Mesodermal cell (in vitro differentiated cells): ENCODE data around the gene STPG3.

Source experiments
- H3K27ac ChIP-seq: 2 replicates; pipeline ENCODE4 v1.7.0; 2013; ENCODE audit warnings: mild to moderate bottlenecking, low read depth, low read length, moderate library complexity; ENCODE audit not compliant: severe bottlenecking
- H3K36me3 ChIP-seq: 2 replicates; pipeline ENCODE4 v1.7.1; 2013; ENCODE audit warnings: mild to moderate bottlenecking, low read length, moderate library complexity; ENCODE audit not compliant: control insufficient read depth, insufficient read depth
- H3K4me1 ChIP-seq: one replicate; pipeline ENCODE4 v1.7.1; 2013; ENCODE audit warnings: mild to moderate bottlenecking, low read length; ENCODE audit not compliant: insufficient read depth, control insufficient read depth, poor library complexity, severe bottlenecking
- H3K4me3 ChIP-seq: 2 replicates; pipeline ENCODE4 v1.7.0; 2013; ENCODE audit warnings: low read length, control low read depth, mild to moderate bottlenecking; ENCODE audit not compliant: insufficient read depth, poor library complexity, severe bottlenecking; ENCODE audit errors: extremely low read depth
- H3K9me3 ChIP-seq: 2 replicates; pipeline ENCODE4 v1.7.1; 2013; ENCODE audit warnings: mild to moderate bottlenecking, low read length, moderate library complexity; ENCODE audit not compliant: control insufficient read depth
- WGBS, 2 experiments: methylation state at CpG; one replicate each; pipeline ENCODE4 v1.1.5; 2013; ENCODE audit warnings: missing lambda C conversion rate in 2 of 2; ENCODE audit not compliant: insufficient coverage in 2 of 2; 5-methylcytosine and 5-hydroxymethylcytosine counted together

Gene STPG3

GRCh38 chr9:137243626-137244485 is 7.2 kb upstream of the STPG3 start:
- H3K36me3 ChIP-seq, result peaks cover 27% of the 10 kb centered on the region
- 68 to 83% methylated on average over 10 to 13 of the region's 15 CpGs for WGBS, 2 experiments
- H3K9me3 ChIP-seq, result no peaks in the 10 kb centered on the region
- H3K4me3 ChIP-seq, result no peak overlapping the region
- H3K27ac ChIP-seq, result no peak overlapping the region
- peaks cover 8% of the 10 kb centered on the region for H3K4me1 ChIP-seq

GRCh38 chr9:137244486-137245449 is 6.3 kb upstream of the STPG3 start:
- 76 to 79% methylated on average over 30 to 35 of the region's 36 CpGs for WGBS, 2 experiments
- H3K9me3 ChIP-seq, result no peaks in the 10 kb centered on the region
- no peak overlapping the region for H3K27ac ChIP-seq
- peaks cover 8% of the 10 kb centered on the region for H3K4me1 ChIP-seq
- no peak overlapping the region for H3K4me3 ChIP-seq
- H3K36me3 ChIP-seq, result peaks cover 27% of the 10 kb centered on the region

DNA sequence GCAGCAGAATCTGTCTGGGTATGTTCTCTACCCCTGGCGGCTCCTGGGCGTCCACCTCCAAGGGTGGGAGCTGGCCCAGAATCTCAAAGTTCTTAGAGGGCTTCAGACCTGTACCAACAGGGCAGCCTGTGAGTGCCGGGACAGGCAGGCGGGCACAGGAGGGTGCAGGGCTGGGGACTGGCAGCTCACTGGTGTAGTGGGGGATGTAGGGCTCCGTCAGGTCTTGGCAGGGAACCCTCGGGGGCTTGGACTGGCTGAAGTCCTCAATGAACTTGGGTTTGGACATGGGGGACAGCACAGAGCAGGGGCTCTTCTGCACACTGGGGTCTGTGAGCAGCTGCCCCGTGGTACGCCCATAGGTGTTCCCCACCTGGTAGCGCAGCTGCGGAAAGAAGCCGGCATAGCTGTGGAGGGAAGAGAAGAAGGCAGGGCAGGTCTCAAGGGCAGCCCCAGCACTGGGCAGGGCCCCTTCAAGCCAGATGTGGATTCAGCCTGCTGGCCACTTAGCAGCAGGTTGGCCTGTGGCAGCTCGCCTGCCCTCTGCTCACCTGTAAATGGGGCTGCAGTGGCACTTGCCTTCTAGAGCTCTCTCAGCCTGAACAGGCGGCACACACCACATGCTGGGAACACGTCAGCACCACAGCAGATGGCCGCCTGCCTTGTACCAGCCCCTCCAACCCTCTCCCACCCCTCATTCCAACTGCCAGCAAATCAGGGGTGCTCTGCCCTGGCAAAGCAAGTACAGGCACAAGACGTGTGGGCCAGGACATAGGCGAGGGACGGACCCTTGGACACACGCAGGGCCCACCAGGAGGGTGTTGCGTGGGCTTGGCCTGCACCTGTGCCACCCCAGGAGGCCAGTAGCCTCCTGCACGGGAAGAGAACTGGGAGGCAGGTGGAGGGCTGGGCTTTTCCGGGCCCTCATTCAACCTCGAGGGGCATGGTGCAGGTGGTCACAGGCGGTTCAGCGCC is 5.3 kb upstream of the STPG3 start:
- Histone ChIP-seq H3K4me1 (peaks cover 8% of the 10 kb centered on the region), H3K27ac (no peak overlapping the region), H3K36me3 (peaks cover 27% of the 10 kb centered on the region), H3K9me3 (no peaks in the 10 kb centered on the region), H3K4me3 (no peak overlapping the region)
- 92 to 96% methylated on average over 20 to 25 of the region's 25 CpGs for WGBS, 2 experiments

- WGBS, 2 experiments, result 75 to 78% methylated on average over 13 to 19 of the region's 20 CpGs
- Histone ChIP-seq H3K4me1 (peaks cover 10% of the 10 kb centered on the region), H3K27ac (no peak overlapping the region), H3K4me3 (no peak overlapping the region), H3K9me3 (no peaks in the 10 kb centered on the region), H3K36me3 (peaks cover 18% of the 10 kb centered on the region)
Observed at GRCh38 chr9:137247135-137247915, 3.8 kb upstream of the STPG3 start.

- WGBS, 2 experiments, result 85 to 86% methylated on average over 2 of the region's 6 CpGs
Observed at GRCh38 chr9:137247916-137248175, 3.2 kb upstream of the STPG3 start.

DNA sequence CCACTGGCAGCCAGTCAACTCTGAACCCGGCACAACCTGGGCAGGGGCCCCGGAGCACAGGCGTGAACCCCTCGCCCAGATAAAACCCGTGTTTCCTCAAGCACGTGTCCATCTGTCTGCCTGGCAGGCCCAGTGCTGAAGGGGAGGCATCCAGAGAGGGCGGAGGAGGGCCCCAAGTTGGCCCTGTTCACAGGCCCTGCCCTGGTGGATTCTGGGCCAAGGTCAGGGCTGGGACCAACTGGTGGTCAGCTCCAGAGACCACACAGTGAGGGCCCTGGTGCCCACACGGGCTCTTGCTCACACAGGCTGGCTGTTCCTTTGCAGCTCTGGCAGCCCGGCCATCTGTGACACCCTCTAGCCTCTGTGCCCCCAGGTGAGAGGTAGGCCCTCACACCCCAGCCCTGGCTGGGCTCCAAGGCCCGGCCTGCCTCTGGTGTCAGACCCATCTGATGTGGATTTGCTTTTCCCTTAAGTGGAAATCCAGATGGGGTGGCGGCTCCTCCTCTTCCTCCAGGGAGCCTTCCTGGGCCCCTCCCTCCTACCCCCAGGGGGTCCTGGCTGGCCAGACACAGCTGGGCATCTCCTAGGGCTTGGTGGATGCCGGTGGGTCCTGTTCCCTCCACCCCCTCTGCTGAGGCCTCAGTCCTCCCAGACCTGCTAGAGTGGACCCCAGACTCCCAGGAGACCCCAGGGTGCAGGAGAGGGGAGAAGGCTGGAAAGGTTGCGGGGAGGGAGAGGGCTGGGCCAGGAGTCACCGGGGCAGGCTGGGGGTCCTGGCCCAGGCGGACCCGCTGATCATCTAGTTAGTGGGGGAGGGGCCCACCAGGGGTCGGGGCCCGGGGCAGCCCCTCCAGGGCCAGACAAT is 525 bp upstream of the STPG3 start:
- H3K4me1 ChIP-seq, result peaks cover 10% of the 10 kb centered on the region
- H3K27ac ChIP-seq, result no peak overlapping the region
- no peak overlapping the region for H3K4me3 ChIP-seq
- H3K36me3 ChIP-seq, result no peaks in the 10 kb centered on the region
- no peaks in the 10 kb centered on the region for H3K9me3 ChIP-seq
- WGBS, 2 experiments, result 86 to 88% methylated on average over 12 to 16 of the region's 18 CpGs

More at GRCh38 chr9:137247916-137248175, 3.2 kb upstream of the STPG3 start:
- Histone ChIP-seq H3K4me3 (no peak overlapping the region), H3K9me3 (no peaks in the 10 kb centered on the region), H3K4me1 (peaks cover 5% of the 10 kb centered on the region), H3K36me3 (peaks cover 13% of the 10 kb centered on the region), H3K27ac (no peak overlapping the region)

GRCh38 chr9:137251490-137252268 is 593 bp downstream of the STPG3 start:
- Histone ChIP-seq H3K9me3 (no peaks in the 10 kb centered on the region), H3K4me1 (peaks cover 15% of the 10 kb centered on the region), H3K4me3 (no peak overlapping the region), H3K36me3 (peaks cover 9% of the 10 kb centered on the region), H3K27ac (no peak overlapping the region)
- WGBS, 2 experiments, result 90 to 94% methylated on average over 15 to 17 of the region's 22 CpGs

- 81 to 87% methylated on average over 27 to 31 of the region's 35 CpGs for WGBS, 2 experiments
- Histone ChIP-seq H3K36me3 (peaks cover 17% of the 10 kb centered on the region), H3K4me3 (no peak overlapping the region), H3K27ac (no peak overlapping the region), H3K9me3 (no peaks in the 10 kb centered on the region), H3K4me1 (peaks cover 16% of the 10 kb centered on the region)
Observed at GRCh38 chr9:137252555-137253506, 1.7 kb downstream of the STPG3 start.
